LNCaP clone FGC (cell line): ENCODE results near the gene ARVCF.

Experiments
- DNase-seq: peaks from one replicate; pipeline ENCODE4 v3.0.0-alpha.2; 2011; ENCODE audit warnings: low read depth
- H3K4me3 ChIP-seq: 2 replicates; pipeline ENCODE4 v1.5.1; 2011; ENCODE audit warnings: mild to moderate bottlenecking, low read depth, low read length, control low read depth
- CTCF ChIP-seq: IDR thresholded peaks from 2 replicates; pipeline ENCODE4 v1.5.1; 2012; ENCODE audit warnings: mild to moderate bottlenecking; ENCODE audit not compliant: control insufficient read depth, insufficient read depth; ENCODE audit errors: extremely low read depth

Gene ARVCF

GRCh38 chr22:20008221-20008995 lies 8.2 kb downstream of the ARVCF start:
- no peak overlapping the region for H3K4me3 ChIP-seq
- no peak for DNase-seq
- no peak for TF ChIP-seq CTCF

DNA sequence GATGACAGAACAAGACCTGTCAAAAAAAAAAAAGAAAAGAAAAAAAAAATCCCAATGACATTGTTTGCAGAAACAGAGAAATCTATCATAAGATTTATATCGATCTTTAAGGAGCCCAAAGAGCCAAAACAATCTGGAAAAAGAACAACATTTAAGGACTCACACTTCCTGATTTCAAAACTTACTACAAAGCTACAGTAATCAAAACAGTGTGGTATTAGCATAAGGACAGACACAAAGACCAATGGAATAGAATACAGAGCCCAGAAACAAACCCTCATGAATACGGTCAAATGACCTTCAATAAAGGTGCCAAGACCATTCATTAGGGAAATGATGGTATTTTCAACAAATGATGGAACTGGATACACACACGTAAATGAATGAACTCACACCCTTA lies 12.2 kb downstream of the ARVCF start:
- DNase-seq, result no peak
- TF ChIP-seq CTCF, result no peak
- H3K4me3 ChIP-seq, result no peak overlapping the region

DNA sequence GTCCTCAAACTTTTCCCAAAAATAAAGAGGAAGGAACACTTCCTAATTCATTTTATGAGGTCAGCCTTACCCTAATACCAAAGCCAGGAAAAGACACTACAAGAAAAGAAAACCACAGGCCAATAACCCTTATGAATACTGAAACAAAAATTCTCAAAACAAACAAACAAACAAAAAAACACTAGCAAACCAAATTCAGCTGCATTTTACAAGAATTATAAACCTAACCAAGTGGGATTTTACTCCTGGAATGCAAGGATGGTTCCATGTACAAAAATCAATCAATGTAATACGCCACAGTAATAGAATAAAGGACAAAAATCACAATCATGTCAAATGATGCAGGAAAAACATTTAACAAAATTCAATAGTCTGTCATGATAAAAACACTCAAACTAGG lies 13.3 kb downstream of the ARVCF start:
- no peak overlapping the region for H3K4me3 ChIP-seq
- DNase-seq, result no peak
- no peak for TF ChIP-seq CTCF

DNA sequence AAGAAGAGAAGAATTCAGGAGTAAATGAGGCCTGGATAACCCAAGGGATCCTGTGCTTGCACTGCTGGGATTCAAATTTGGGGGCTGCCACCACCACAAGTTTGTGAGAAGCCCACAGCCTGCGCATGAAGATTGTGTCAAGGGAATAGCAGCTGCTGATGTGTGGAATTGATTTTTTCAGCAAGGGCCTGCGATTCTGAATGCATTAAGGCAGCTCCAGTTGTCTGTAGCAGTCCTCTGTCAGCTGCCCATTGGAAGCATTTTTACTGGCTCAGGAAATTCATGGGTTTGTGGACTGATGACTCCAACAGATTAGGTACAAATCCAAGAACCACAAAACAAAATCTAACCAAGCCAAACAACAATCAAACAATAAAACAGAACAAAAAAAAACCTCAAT lies 14.0 kb downstream of the ARVCF start:
- no peak for DNase-seq
- TF ChIP-seq CTCF, result no peak
- H3K4me3 ChIP-seq, result 0 out of 2 replicates have a peak overlapping the region, but pooled peaks have one; percentile 2

GRCh38 chr22:20002128-20002527 lies 14.5 kb downstream of the ARVCF start:
- no peak for TF ChIP-seq CTCF
- H3K4me3 ChIP-seq, result no peak overlapping the region
- no peak for DNase-seq

DNA sequence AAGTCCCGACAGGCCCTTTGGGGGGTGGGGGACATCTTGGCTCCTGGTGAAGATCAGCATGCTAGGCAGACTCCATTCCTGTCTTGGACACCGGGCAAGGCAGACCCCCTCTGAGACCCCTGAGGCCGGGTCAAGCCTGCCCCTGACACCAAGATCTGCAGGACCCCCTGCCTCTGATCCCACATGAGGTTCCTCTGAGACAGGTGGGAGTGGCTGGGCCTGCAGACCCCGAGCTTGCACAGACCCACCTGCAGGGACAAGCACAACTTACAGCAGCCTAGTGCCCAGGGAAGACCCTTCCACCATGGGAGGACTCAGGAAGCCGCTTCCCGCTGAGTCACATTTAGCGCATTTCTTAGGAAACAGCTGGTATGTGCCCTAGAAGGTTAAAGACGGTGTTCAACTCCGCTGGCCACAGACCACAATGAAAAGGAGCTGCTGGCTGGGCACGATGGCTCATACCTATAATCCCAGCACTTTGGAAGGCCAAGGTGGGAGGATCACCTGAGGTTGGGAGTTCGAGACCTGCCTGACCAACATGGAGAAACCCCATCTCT lies 15.5 kb downstream of the ARVCF start:
- DNase-seq, result no peak
- no peak for TF ChIP-seq CTCF

More for the DNA sequence above, 15.5 kb downstream of the ARVCF start:
- no peak overlapping the region for H3K4me3 ChIP-seq
